ENCODE results near the gene ZNF544.

ZNF544 gene

GRCh38 chr19:58228585-58229254, at the start of gene ZNF544:
Gene ZNF544 (plus strand): TSS chr19:58228914. CDS start chr19:58244024, 15,110 bp downstream.
- DNase-seq (ENCODE audit: insufficient read length, low spot score): peak; percentile 81
- FAIRE-seq: peak; percentile 82

- DNase-seq (ENCODE audit: insufficient read length, low spot score): peak; percentile 58
- FAIRE-seq: no peak
Observed at GRCh38 chr19:58181902-58182576, 46.7 kb upstream of the ZNF544 start.

GRCh38 chr19:58182577-58182988, 46.1 kb upstream of the ZNF544 start:
- DNase-seq (ENCODE audit: insufficient read length, low spot score) (peak; percentile 89), FAIRE-seq (peak; percentile 81)

- FAIRE-seq: peak; percentile 88
Observed at GRCh38 chr19:58182989-58183816, 45.5 kb upstream of the ZNF544 start, which contains the start of gene ZNF274. Gene ZNF274 (plus strand): TSS chr19:58183061. CDS start chr19:58183966, 905 bp downstream.

GRCh38 chr19:58183817-58184215, 44.9 kb upstream of the ZNF544 start:
- no peak for DNase-seq (ENCODE audit: insufficient read length, low spot score)
- no peak for FAIRE-seq

More at GRCh38 chr19:58182989-58183816, 45.5 kb upstream of the ZNF544 start, which contains the start of gene ZNF274:
- DNase-seq (ENCODE audit: insufficient read length, low spot score): peak; percentile 90

- DNase-seq (ENCODE audit: insufficient read length, low spot score): no peak
- no peak for FAIRE-seq
Observed at GRCh38 chr19:58196901-58197616, 31.7 kb upstream of the ZNF544 start.

- no peak for FAIRE-seq
- no peak for DNase-seq (ENCODE audit: insufficient read length, low spot score)
Observed at GRCh38 chr19:58203814-58204475, 24.8 kb upstream of the ZNF544 start.

GRCh38 chr19:58204566-58204965, 24.1 kb upstream of the ZNF544 start:
- no peak for FAIRE-seq
- DNase-seq (ENCODE audit: insufficient read length, low spot score): no peak

GRCh38 chr19:58209577-58209976, 19.1 kb upstream of the ZNF544 start:
- no peak for DNase-seq (ENCODE audit: insufficient read length, low spot score)

GRCh38 chr19:58212336-58213074, 16.2 kb upstream of the ZNF544 start:
- no peak for FAIRE-seq
- no peak for DNase-seq (ENCODE audit: insufficient read length, low spot score)

More at GRCh38 chr19:58209577-58209976, 19.1 kb upstream of the ZNF544 start:
- FAIRE-seq: no peak

- DNase-seq (ENCODE audit: insufficient read length, low spot score): no peak
- FAIRE-seq: no peak
Observed at GRCh38 chr19:58213075-58213369, 15.7 kb upstream of the ZNF544 start.

- DNase-seq (ENCODE audit: insufficient read length, low spot score) (no peak), FAIRE-seq (no peak)
Observed at GRCh38 chr19:58217069-58217481, 11.6 kb upstream of the ZNF544 start.

GRCh38 chr19:58217607-58218391, 10.9 kb upstream of the ZNF544 start:
- FAIRE-seq: no peak
- no peak for DNase-seq (ENCODE audit: insufficient read length, low spot score)

- DNase-seq (ENCODE audit: insufficient read length, low spot score): no peak
- FAIRE-seq: no peak
Observed at GRCh38 chr19:58218899-58219298, 9.8 kb upstream of the ZNF544 start.

GRCh38 chr19:58227964-58228584, 640 bp upstream of the ZNF544 start:
- peak; percentile 13 for DNase-seq (ENCODE audit: insufficient read length, low spot score)
- FAIRE-seq: no peak

GRCh38 chr19:58229255-58229639, 533 bp downstream of the ZNF544 start:
- DNase-seq (ENCODE audit: insufficient read length, low spot score) (peak; percentile 54), FAIRE-seq (no peak)

- FAIRE-seq: no peak
- DNase-seq (ENCODE audit: insufficient read length, low spot score): no peak
Observed at GRCh38 chr19:58237324-58237723, 8.6 kb downstream of the ZNF544 start.

GRCh38 chr19:58243351-58243750, 14.6 kb downstream of the ZNF544 start:
- no peak for FAIRE-seq
- DNase-seq (ENCODE audit: insufficient read length, low spot score): no peak
